Trophoblast cell (in vitro differentiated cells and primary cell): ENCODE measurements around the gene FSTL4.
A peak's percentile ranks its signal among the peaks of the same experiment; 100 is the strongest.

Experiments
- DNase-seq, 2 donors: peaks; one replicate each; pipeline ENCODE4 v3.0.0-alpha.2; 2016
- H2AFZ ChIP-seq: 2 replicates; pipeline ENCODE4 v1.6.1; 2013; ENCODE audit warnings: low read length, moderate library complexity, mild to moderate bottlenecking; ENCODE audit not compliant: insufficient read depth, poor library complexity
- H2AK5ac ChIP-seq: 2 replicates; pipeline ENCODE4 v1.6.1; 2013; ENCODE audit warnings: mild to moderate bottlenecking, low read length
- H2BK120ac ChIP-seq: 2 replicates; pipeline ENCODE4 v1.6.1; 2013; ENCODE audit warnings: low read length, mild to moderate bottlenecking, moderate library complexity; ENCODE audit not compliant: insufficient read depth, poor library complexity
- H2BK12ac ChIP-seq: 2 replicates; pipeline ENCODE4 v1.6.1; 2013; ENCODE audit warnings: mild to moderate bottlenecking, low read length, moderate library complexity
- H2BK5ac ChIP-seq: 2 replicates; pipeline ENCODE4 v1.6.1; 2013; ENCODE audit warnings: low read length, low read depth, moderate library complexity, mild to moderate bottlenecking; ENCODE audit not compliant: poor library complexity
- H3K14ac ChIP-seq: 2 replicates; pipeline ENCODE4 v1.6.1; 2013; ENCODE audit warnings: mild to moderate bottlenecking, low read length
- H3K18ac ChIP-seq: 2 replicates; pipeline ENCODE4 v1.6.1; 2013; ENCODE audit warnings: mild to moderate bottlenecking, low read length
- H3K23ac ChIP-seq: 2 replicates; pipeline ENCODE4 v1.6.1; 2013; ENCODE audit warnings: low read length
- H3K27ac ChIP-seq: 2 replicates; pipeline ENCODE4 v1.5.1; 2013; ENCODE audit warnings: low read depth, mild to moderate bottlenecking, inconsistent platforms, low read length, moderate library complexity
- H3K27me3 ChIP-seq: 2 replicates; pipeline ENCODE4 v1.6.1; 2013; ENCODE audit warnings: inconsistent platforms, mild to moderate bottlenecking, low read length, moderate library complexity; ENCODE audit not compliant: insufficient read depth
- H3K36me3 ChIP-seq, 2 experiments: 1 replicate in 1 of 2; 2 replicates in 1 of 2; pipeline ENCODE4 v1.6.1; 2013; ENCODE audit warnings: low read length in 2 of 2, mild to moderate bottlenecking in 2 of 2, moderate library complexity in 1 of 2; ENCODE audit not compliant: insufficient read depth in 2 of 2, control insufficient read depth in 1 of 2
- H3K4ac ChIP-seq: 2 replicates; pipeline ENCODE4 v1.6.1; 2013; ENCODE audit warnings: low read depth, mild to moderate bottlenecking, low read length, moderate library complexity
- H3K4me1 ChIP-seq, 2 experiments: 1 replicate in 1 of 2; 2 replicates in 1 of 2; pipeline ENCODE4 v1.6.1; 2013; ENCODE audit warnings: low read length in 2 of 2, mild to moderate bottlenecking in 2 of 2, moderate library complexity in 1 of 2; ENCODE audit not compliant: insufficient read depth in 2 of 2, control insufficient read depth in 1 of 2
- H3K4me2 ChIP-seq: 2 replicates; pipeline ENCODE4 v1.6.1; 2013; ENCODE audit warnings: inconsistent platforms, mild to moderate bottlenecking, low read length, moderate library complexity
- H3K4me3 ChIP-seq: 2 replicates; pipeline ENCODE4 v1.5.1; 2013; ENCODE audit warnings: mild to moderate bottlenecking, low read depth, low read length, inconsistent platforms
- H3K79me1 ChIP-seq: one replicate; pipeline ENCODE4 v1.6.1; 2013; ENCODE audit warnings: low read length
- H3K79me2 ChIP-seq: 2 replicates; pipeline ENCODE4 v1.6.1; 2013; ENCODE audit warnings: low read length, mild to moderate bottlenecking; ENCODE audit not compliant: control insufficient read depth, insufficient read depth, poor library complexity
- H3K9ac ChIP-seq: 2 replicates; pipeline ENCODE4 v1.6.1; 2013; ENCODE audit warnings: mild to moderate bottlenecking, low read length
- H3K9me3 ChIP-seq: 2 replicates; pipeline ENCODE4 v1.6.1; 2013; ENCODE audit warnings: low read depth, mild to moderate bottlenecking, control low read depth, inconsistent platforms, low read length; ENCODE audit not compliant: insufficient read depth
- H4K12ac ChIP-seq: 2 replicates; pipeline ENCODE4 v1.6.1; 2013; ENCODE audit warnings: low read depth, mild to moderate bottlenecking, low read length, moderate library complexity
- H4K8ac ChIP-seq: 2 replicates; pipeline ENCODE4 v1.6.1; 2013; ENCODE audit warnings: low read depth, mild to moderate bottlenecking, low read length, moderate library complexity
- H4K91ac ChIP-seq: one replicate; pipeline ENCODE4 v1.6.1; 2013; ENCODE audit warnings: low read depth, mild to moderate bottlenecking, low read length, moderate library complexity
- WGBS: extraction: QIAGEN DNeasy Blood & Tissue Kit; methylation state at CpG from one replicate; pipeline ENCODE4 v1.1.7; 2013; ENCODE audit warnings: missing lambda C conversion rate; ENCODE audit not compliant: insufficient read length, insufficient coverage; ENCODE audit errors: extremely low coverage; 5-methylcytosine and 5-hydroxymethylcytosine counted together

FSTL4 gene

GRCh38 chr5:133246053-133246370, 366.3 kb downstream of the FSTL4 start:
- no peaks in the 10 kb centered on the region for H3K79me2 ChIP-seq
- H3K18ac ChIP-seq: no peak overlapping the region
- H3K79me1 ChIP-seq: no peaks in the 10 kb centered on the region
- no peak overlapping the region for H2BK12ac ChIP-seq
- H3K4me3 ChIP-seq: no peak overlapping the region
- no peaks in the 10 kb centered on the region for H3K27me3 ChIP-seq
- no peak overlapping the region for H2AK5ac ChIP-seq
- no peak overlapping the region for H3K14ac ChIP-seq
- H2BK5ac ChIP-seq: no peak overlapping the region
- no peak overlapping the region for H3K4me2 ChIP-seq
- H3K36me3 ChIP-seq: no peaks in the 10 kb centered on the region
- DNase-seq: no peak
- no peak overlapping the region for H3K4ac ChIP-seq
- H4K8ac ChIP-seq: no peak overlapping the region
- H2BK120ac ChIP-seq: no peak overlapping the region
- no peak overlapping the region for H3K27ac ChIP-seq
- no peak overlapping the region for H4K91ac ChIP-seq
- no peaks in the 10 kb centered on the region for H3K9me3 ChIP-seq
- no CpG with 5 or more reads among the region's 12 CpGs for WGBS
- H3K4me1 ChIP-seq: no peaks in the 10 kb centered on the region
- no peak overlapping the region for H4K12ac ChIP-seq
- no peak overlapping the region for H2AFZ ChIP-seq
- H3K23ac ChIP-seq: no peak overlapping the region
- H3K9ac ChIP-seq: no peak overlapping the region

DNA sequence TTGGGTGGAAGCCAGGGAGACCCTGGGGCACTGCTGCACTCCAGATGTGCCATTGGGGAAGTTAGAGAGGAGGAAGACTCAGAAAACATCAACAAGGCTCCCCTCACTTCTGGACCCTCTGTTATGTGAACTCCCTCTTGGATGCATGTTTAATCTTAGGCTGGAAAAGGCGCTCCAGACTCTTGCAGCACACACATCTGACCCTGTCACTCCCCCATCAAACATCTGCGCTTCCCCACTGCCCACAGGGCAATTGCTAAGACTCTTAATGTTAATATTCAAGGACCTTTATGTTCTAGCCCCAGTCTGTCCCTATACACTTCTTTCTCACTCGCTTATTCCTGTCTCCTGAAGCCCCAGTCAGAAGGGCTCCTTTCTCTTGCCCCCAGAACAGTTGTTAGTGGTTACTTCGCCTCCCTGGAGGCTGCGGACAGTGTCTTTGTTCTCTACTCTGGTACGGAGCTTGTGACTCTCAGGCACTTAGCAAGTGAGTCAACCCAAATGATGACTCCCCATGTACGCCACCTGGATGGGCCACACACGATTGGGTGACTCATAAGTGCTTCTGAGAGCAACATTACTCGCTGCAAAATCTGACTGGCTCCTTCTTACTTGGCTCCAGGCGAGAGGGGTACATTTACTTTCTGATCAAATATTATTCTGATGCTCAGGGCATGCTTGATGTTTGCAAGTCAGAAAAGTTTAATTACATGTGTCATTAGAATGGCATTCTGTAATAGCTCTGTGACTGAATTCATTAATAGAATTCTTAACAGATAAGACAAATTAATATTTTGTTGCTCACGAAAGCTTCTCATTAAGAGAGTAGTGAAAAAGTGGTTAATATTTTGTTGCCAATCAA, 366.9 kb downstream of the FSTL4 start:
- Histone ChIP-seq H3K4me3 (no peak overlapping the region), H3K9me3 (no peaks in the 10 kb centered on the region), H3K79me1 (no peaks in the 10 kb centered on the region), H3K79me2 (no peaks in the 10 kb centered on the region), H2AFZ (no peak overlapping the region), H3K27me3 (no peaks in the 10 kb centered on the region), H2BK5ac (no peak overlapping the region), H3K14ac (no peak overlapping the region), H3K27ac (no peak overlapping the region), H3K23ac (no peak overlapping the region), H2AK5ac (no peak overlapping the region), H3K18ac (no peak overlapping the region), H4K91ac (no peak overlapping the region), H2BK12ac (no peak overlapping the region), H3K4me1 (no peaks in the 10 kb centered on the region), H4K12ac (no peak overlapping the region), H3K4me2 (no peak overlapping the region), H4K8ac (no peak overlapping the region), H3K9ac (no peak overlapping the region), H3K36me3 (no peaks in the 10 kb centered on the region), H3K4ac (no peak overlapping the region), H2BK120ac (no peak overlapping the region)
- DNase-seq: peak; percentile 83 to 85
- WGBS: no CpG with 5 or more reads among the region's 11 CpGs

- Histone ChIP-seq H3K4ac (no peak overlapping the region), H3K4me3 (peak overlapping the region; percentile 43), H2BK5ac (no peak overlapping the region), H3K9ac (no peak overlapping the region), H3K14ac (no peak overlapping the region), H3K36me3 (no peaks in the 10 kb centered on the region), H3K9me3 (no peaks in the 10 kb centered on the region), H2BK12ac (no peak overlapping the region), H3K4me2 (no peak overlapping the region), H4K12ac (no peak overlapping the region), H2AK5ac (no peak overlapping the region), H2BK120ac (no peak overlapping the region), H4K8ac (no peak overlapping the region), H3K27ac (no peak overlapping the region), H3K23ac (no peak overlapping the region), H3K79me2 (no peaks in the 10 kb centered on the region), H3K4me1 (peaks cover 0 to 3% of the 10 kb centered on the region in 2 experiments), H2AFZ (no peak overlapping the region), H3K79me1 (no peaks in the 10 kb centered on the region), H4K91ac (no peak overlapping the region), H3K27me3 (no peaks in the 10 kb centered on the region), H3K18ac (no peak overlapping the region)
- WGBS: no CpG with 5 or more reads among the region's 7 CpGs
- DNase-seq: no peak
These were observed 368.1 kb downstream of the FSTL4 start for GRCh38 chr5:133244242-133244641.

GRCh38 chr5:133243196-133243595, 369.1 kb downstream of the FSTL4 start:
- H2BK12ac ChIP-seq: no peak overlapping the region
- no peak overlapping the region for H4K8ac ChIP-seq
- H3K79me1 ChIP-seq: no peaks in the 10 kb centered on the region

More at GRCh38 chr5:133243196-133243595, 369.1 kb downstream of the FSTL4 start:
- Histone ChIP-seq H2AFZ (no peak overlapping the region), H2BK120ac (no peak overlapping the region), H4K12ac (no peak overlapping the region), H2AK5ac (no peak overlapping the region), H3K4ac (no peak overlapping the region), H3K18ac (no peak overlapping the region), H3K4me2 (no peak overlapping the region), H3K14ac (no peak overlapping the region), H3K9ac (no peak overlapping the region), H3K27me3 (no peaks in the 10 kb centered on the region), H3K79me2 (no peaks in the 10 kb centered on the region), H3K9me3 (peaks cover 5% of the 10 kb centered on the region), H3K4me1 (peaks cover 0 to 3% of the 10 kb centered on the region in 2 experiments), H2BK5ac (no peak overlapping the region), H3K23ac (no peak overlapping the region), H3K27ac (no peak overlapping the region), H3K4me3 (no peak overlapping the region), H4K91ac (no peak overlapping the region), H3K36me3 (no peaks in the 10 kb centered on the region)
- no CpG with 5 or more reads among the region's 3 CpGs for WGBS
- DNase-seq: no peak
